ENCODE data around the gene ODAD3. TPM values are rescaled to one million over a fixed set of nuclear protein-coding genes. Genes with fewer than 3 reads are reported as not detected.
A peak's percentile ranks its signal among the peaks of the same experiment; 100 is the strongest.

Gene ODAD3
- total and polyA plus RNA-seq, 2 of the 13 experiments (the other 11 are each of a cell fraction or from before 2014, with no cell fraction given) = 0.04 to 0.08 TPM

GRCh38 chr19:11435057-11435832, at the start of gene ODAD3, which contains the start of gene PRKCSH (continued):
- peak; percentile 74; the same call in 1 of the 2 replicates for TF ChIP-seq TFDP1 (CRISPR knock-in tag; IDR thresholded peaks at IDR 0.05; ENCODE audit: borderline replicate concordance)
- TF ChIP-seq ZNF207 (IDR thresholded peaks at IDR 0.05; ENCODE audit: borderline replicate concordance) = no peak
- TF ChIP-seq MYNN (CRISPR knock-in tag; IDR thresholded peaks at IDR 0.05; ENCODE audit: low read depth) = no peak
- TF ChIP-seq ZNF83 (CRISPR knock-in tag; IDR thresholded peaks at IDR 0.05; ENCODE audit: borderline replicate concordance) = no peak
- TF ChIP-seq ISL2 (CRISPR knock-in tag; IDR thresholded peaks at IDR 0.05) = peak; percentile 55; the same call in 1 of the 2 replicates
- TF ChIP-seq YY1 (IDR thresholded peaks at IDR 0.05; ENCODE audit: insufficient read depth, insufficient replicate concordance, low read depth, low read length) = peak; percentile 100
- TF ChIP-seq ZNF441 (CRISPR knock-in tag; IDR thresholded peaks at IDR 0.05; ENCODE audit: borderline replicate concordance) = peak; percentile 56; the same call in 1 of the 2 replicates
- peak; percentile 57 for TF ChIP-seq ZNF205 (CRISPR knock-in tag; IDR thresholded peaks at IDR 0.05)
- TF ChIP-seq ZFY (CRISPR knock-in tag; IDR thresholded peaks at IDR 0.05) = peak; percentile 88
- TF ChIP-seq SMYD3 (CRISPR knock-in tag; IDR thresholded peaks at IDR 0.05) = no peak
- peak; percentile 51 for TF ChIP-seq KMT2A (CRISPR knock-in tag; IDR thresholded peaks at IDR 0.05)
- peak; percentile 31 for TF ChIP-seq ZNF18 (CRISPR knock-in tag; IDR thresholded peaks at IDR 0.05; ENCODE audit: insufficient replicate concordance)
- TF ChIP-seq ATF4 (CRISPR knock-in tag; IDR thresholded peaks at IDR 0.05) = peak in 1 of 2 experiments; percentile 58; a peak in 1 of 4 replicates
- TF ChIP-seq ZNF274 (CRISPR knock-in tag; IDR thresholded peaks at IDR 0.05) = peak; percentile 61; the same call in 1 of the 2 replicates
- TF ChIP-seq ZNF362 (CRISPR knock-in tag; IDR thresholded peaks at IDR 0.05; ENCODE audit: borderline replicate concordance) = no peak
- TF ChIP-seq ZNF143 (CRISPR knock-in tag; IDR thresholded peaks at IDR 0.05) = peak; percentile 74
- TF ChIP-seq HNRNPL (IDR thresholded peaks at IDR 0.05; ENCODE audit: low read depth, low read length) = 0 out of 2 replicates have a peak, but pooled peaks have one; percentile 42
- TF ChIP-seq ZNF260 (CRISPR knock-in tag; IDR thresholded peaks at IDR 0.05; ENCODE audit: borderline replicate concordance, low read depth) = no peak
- peak; percentile 81 for TF ChIP-seq BRCA1 (CRISPR knock-in tag; IDR thresholded peaks at IDR 0.05)
- peak; percentile 92 for TF ChIP-seq ARID4A (CRISPR knock-in tag; IDR thresholded peaks at IDR 0.05; ENCODE audit: borderline replicate concordance)
